ENCODE data around the gene CGB8.

DNA sequence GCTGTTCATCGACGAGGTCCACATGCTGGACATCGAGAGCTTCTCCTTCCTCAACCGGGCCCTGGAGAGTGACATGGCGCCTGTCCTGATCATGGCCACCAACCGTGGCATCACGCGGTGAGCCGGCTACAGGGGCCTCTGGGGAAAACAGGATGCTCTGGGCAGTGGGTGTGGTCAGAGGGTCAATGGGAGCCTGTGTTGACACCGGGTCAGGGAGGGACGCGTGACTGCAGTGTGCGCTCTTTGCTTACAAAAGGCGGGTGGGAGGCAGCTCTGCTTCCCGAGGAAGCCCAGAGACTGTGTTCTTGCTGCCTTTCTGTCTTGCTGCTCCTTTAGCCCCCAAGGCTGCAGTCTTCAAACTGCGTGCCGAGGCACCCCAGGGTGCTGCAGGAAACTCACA lies 37.7 kb downstream of the CGB8 start:
- TF ChIP-seq, protein P1, sequence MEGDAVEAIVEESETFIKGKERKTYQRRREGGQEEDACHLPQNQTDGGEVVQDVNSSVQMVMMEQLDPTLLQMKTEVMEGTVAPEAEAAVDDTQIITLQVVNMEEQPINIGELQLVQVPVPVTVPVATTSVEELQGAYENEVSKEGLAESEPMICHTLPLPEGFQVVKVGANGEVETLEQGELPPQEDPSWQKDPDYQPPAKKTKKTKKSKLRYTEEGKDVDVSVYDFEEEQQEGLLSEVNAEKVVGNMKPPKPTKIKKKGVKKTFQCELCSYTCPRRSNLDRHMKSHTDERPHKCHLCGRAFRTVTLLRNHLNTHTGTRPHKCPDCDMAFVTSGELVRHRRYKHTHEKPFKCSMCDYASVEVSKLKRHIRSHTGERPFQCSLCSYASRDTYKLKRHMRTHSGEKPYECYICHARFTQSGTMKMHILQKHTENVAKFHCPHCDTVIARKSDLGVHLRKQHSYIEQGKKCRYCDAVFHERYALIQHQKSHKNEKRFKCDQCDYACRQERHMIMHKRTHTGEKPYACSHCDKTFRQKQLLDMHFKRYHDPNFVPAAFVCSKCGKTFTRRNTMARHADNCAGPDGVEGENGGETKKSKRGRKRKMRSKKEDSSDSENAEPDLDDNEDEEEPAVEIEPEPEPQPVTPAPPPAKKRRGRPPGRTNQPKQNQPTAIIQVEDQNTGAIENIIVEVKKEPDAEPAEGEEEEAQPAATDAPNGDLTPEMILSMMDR (IDR thresholded peaks at IDR 0.05; ENCODE audit: low read length): no peak
- no peak for TF ChIP-seq EZH2 (optimal IDR thresholded peaks at IDR 0.05; ENCODE audit: low read depth, low read length)
